Fibroblast of the conjunctiva (primary cell): ENCODE measurements around the gene DPF3.

Source experiments
- DNase-seq: peaks from one replicate; pipeline ENCODE4 v3.0.0-alpha.2; 2010; ENCODE audit warnings: low read depth

The DPF3 gene

DNA sequence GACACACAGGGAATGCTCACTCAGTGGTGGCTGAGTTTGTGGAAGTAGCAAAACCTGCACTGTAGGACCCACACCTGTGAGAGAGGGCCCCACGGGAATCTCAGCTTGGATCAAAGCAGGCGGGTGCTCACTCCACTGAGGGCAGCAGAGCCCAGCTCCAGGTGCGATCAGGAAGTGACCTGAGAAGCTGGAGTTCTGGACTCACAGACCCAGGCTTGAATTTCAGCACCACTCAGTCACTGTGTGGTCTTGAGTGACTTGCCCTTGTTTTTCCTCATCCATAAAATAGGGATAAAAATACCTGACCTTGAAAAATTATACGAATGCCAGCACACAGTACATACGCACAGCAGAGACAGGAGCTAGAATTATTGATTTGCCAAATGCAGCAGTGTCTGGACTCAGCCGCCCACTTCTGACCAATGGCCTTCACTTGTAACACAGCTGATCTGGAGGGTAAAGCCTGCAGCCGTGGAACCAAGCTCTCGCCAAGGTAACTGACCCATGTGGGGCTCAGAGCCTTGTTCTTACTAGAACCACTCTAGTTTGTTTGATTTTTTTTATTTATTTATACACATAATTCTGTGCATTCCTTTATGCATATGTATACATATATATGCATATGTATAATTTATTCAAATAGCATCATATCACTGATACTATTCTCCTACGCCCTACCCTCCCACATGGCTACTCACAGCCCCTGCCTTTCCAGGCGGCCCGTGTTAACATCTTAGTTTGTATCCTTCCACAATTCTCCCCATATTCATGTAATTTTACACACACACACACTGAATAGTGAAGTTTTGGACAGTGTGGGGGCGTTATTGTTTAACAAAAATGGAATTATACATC lies 53.9 kb downstream of the DPF3 start:
- DNase-seq, result no peak

GRCh38 chr14:72839351-72839750 lies 54.5 kb downstream of the DPF3 start:
- no peak for DNase-seq

- DNase-seq, result no peak
Observed at GRCh38 chr14:72836085-72836484, 57.8 kb downstream of the DPF3 start.

DNA sequence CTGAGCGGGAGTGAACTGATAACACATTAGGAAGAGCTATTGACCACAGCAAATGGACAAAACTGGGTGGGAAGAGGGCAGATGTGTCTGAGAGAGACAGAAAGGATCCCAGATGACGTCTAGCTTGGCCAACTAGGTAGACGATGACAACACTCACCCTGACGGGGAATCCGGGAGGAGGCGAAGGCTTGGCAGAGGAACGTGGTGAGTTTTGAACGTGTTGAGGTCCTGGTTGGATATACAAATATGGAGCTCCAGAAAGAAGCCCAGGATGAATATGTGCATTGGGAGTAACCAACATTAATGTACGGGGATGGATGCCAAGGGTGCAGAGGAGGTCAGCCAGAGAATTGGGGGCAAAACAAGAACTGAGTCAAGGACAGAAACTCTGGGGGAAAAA lies 60.7 kb downstream of the DPF3 start:
- no peak for DNase-seq

DNA sequence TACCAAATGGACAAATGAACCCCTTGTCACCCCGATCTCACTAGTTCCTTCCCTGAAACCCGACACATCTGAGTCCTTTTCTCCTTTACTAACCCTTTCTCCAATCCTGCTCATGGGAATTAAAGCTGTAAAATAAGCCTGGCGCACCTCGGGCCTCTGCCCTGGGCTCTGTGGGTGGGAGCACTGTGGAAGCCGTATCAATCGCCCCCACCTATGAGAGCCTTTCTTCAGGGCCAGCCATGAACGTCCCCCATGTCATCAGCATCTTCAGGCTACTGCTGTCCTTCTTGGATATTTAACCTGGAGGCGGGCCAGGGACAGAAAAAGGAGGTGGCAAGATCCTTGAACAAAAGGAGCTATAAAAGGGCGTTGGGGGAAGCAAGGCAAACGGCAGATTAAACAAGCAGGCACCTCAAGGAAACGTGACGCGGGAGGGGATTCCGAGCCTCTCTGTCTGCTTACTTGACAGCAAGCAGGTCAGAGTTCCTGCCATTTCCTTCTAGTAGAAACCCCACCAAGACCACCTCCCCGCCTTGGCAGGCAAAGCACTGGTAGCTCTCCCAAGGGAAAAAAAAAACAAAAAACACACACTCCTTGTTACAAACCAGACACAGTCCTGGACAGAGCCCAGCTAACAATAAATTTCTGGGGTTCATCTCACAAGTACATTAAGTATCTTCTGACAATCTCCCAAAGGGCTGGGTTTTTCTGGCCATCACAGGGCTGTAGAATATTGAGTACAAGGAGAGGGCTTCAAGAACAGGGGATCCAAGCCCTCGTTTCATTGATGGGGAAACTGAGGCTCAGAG lies 62.9 kb downstream of the DPF3 start:
- DNase-seq, result no peak

- no peak for DNase-seq
Observed at GRCh38 chr14:72830356-72830755, 63.5 kb downstream of the DPF3 start.

DNA sequence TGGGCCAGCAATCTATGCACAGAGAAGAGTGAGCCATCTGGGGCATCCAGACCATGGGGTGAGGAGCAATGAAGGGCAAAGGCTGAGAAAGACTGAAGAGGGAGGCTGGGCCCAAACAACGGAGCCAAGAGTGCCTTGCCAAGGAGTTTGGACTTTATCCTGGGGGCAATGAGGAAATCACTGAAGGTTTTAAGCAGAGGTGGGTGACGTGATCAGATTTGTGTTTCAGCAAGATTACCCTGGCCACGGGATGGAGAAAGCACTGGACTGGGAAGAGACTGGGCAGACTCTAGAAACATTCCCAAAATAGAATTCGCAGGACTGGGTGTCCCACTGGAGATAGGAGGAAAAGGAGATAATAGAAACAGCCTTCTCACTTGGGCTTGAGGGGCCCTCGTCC lies 65.3 kb downstream of the DPF3 start:
- no peak for DNase-seq

- no peak for DNase-seq
Observed at GRCh38 chr14:72826039-72826438, 67.9 kb downstream of the DPF3 start.

GRCh38 chr14:72825486-72825885 lies 68.4 kb downstream of the DPF3 start:
- DNase-seq, result no peak

GRCh38 chr14:72824051-72824450 lies 69.8 kb downstream of the DPF3 start:
- DNase-seq, result no peak

- no peak for DNase-seq
Observed at GRCh38 chr14:72822946-72823611, 70.8 kb downstream of the DPF3 start.

DNA sequence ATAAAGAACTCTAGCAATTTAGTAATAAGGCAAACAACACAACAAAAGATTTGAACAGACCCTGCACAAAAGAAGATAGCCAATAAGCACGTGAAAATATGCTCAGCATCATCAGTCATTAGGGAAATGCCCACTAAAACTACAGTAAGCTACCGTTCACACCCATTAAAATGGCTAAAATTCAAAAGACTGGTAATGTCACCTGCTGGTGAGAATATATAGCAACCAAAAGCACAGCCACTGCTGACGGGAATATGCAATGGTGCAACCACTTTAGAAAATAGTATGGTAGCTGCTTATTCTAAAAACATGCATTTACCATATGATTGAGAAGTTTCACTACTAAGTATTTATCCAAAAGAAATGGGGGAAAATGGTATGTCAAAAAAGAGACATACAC lies 74.9 kb downstream of the DPF3 start:
- no peak for DNase-seq

GRCh38 chr14:72816287-72816686 lies 77.6 kb downstream of the DPF3 start:
- no peak for DNase-seq

DNA sequence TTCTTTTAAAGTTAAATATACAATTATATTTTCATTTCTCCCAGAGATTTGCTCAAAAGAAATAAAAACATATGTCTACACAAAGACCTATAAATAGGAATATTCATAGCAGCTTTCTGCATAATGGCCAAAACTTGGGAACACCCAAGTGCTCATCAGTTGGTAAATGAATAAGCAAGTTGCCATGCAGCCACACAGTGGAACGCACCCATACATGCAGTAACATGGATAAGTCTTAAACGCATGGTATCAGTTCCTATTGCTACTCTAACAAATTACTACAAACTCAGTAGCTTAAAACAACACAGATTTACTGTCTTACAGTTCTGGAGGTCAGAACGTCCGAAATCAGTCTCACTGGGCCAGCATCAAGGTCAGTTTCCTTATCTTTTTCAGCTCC lies 78.5 kb downstream of the DPF3 start:
- no peak for DNase-seq

- DNase-seq, result no peak
Observed at GRCh38 chr14:72812292-72812851, 81.5 kb downstream of the DPF3 start.

GRCh38 chr14:72810201-72810600 lies 83.7 kb downstream of the DPF3 start:
- no peak for DNase-seq

- no peak for DNase-seq
Observed at GRCh38 chr14:72809063-72809462, 84.8 kb downstream of the DPF3 start.

- no peak for DNase-seq
Observed at GRCh38 chr14:72808564-72808963, 85.3 kb downstream of the DPF3 start.

DNA sequence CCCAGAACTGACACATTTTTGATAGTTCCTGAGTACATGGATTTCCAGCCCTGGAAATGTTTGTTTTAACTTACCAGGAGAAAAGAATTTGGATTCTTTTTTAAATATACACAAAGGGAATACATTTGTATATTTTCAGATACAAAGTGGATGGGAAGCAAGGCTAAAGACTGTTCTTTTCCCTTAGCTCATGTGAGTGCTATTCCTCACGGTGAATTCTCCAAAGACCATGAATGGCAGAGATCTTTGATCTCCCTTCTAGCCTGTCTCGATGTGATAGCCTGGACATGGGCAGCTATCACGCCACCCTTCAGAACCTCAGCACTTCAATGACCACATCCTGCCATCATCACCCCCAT lies 91.3 kb downstream of the DPF3 start:
- no peak for DNase-seq

GRCh38 chr14:72801836-72802587 lies 91.9 kb downstream of the DPF3 start:
- no peak for DNase-seq

DNA sequence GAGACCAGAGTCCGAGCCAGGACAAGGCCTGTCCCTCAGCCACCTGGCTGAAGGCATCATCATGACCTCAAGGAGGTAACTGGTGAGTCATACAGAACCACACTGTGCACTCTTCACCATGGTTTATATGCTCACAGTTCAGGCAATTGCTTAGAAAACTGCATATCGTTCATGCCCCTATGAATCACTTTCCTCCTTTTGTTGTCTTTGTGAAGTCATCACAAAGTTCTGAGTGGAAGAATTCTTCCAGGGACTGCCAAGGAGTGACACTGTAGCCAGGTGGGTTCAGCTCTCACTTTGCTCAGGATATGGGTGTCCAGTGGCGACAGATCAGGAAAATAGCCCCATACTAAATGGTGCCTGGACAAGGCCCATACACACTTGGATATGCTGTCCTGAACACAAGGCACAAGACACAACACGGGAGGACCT lies 92.5 kb downstream of the DPF3 start:
- peak; percentile 48 for DNase-seq

GRCh38 chr14:72800848-72801370 lies 93.0 kb downstream of the DPF3 start:
- no peak for DNase-seq
